Suppressor macrophage treated with lipopolysaccharide for 1 hour (primary cell): ENCODE measurements around the gene ZNF784.

ENCODE experiments used
- DNase-seq, 3 donors: peaks; one replicate each; pipeline ENCODE4 v3.0.0-alpha.2; 2020 to 2022

The ZNF784 gene

GRCh38 chr19:55618426-55618825, 5.9 kb downstream of the ZNF784 start:
- DNase-seq: no peak

GRCh38 chr19:55617426-55617825, 6.9 kb downstream of the ZNF784 start:
- no peak for DNase-seq

- DNase-seq: no peak
Observed at GRCh38 chr19:55616395-55616875, 7.9 kb downstream of the ZNF784 start.

- no peak for DNase-seq
Observed at GRCh38 chr19:55615543-55616394, 8.6 kb downstream of the ZNF784 start.

GRCh38 chr19:55614711-55615542, 9.4 kb downstream of the ZNF784 start:
- DNase-seq: no peak

- no peak for DNase-seq
Observed at GRCh38 chr19:55613930-55614710, 10.2 kb downstream of the ZNF784 start.

- no peak for DNase-seq
Observed at GRCh38 chr19:55613396-55613795, 11.0 kb downstream of the ZNF784 start.

- DNase-seq: no peak
Observed at GRCh38 chr19:55611983-55612645, 12.3 kb downstream of the ZNF784 start.

GRCh38 chr19:55611300-55611982, 12.9 kb downstream of the ZNF784 start:
- DNase-seq: peak in 2 of 3 donors; percentile 27 to 45

- no peak for DNase-seq
Observed at GRCh38 chr19:55609326-55609725, 15.0 kb downstream of the ZNF784 start.

GRCh38 chr19:55606817-55607216, 17.5 kb downstream of the ZNF784 start:
- DNase-seq: no peak

- no peak for DNase-seq
Observed at GRCh38 chr19:55606471-55606787, 17.9 kb downstream of the ZNF784 start.

GRCh38 chr19:55605637-55606470, 18.5 kb downstream of the ZNF784 start, which contains the start of gene ZNF865:
TSS of gene ZNF865 (plus strand) at chr19:55605647. CDS start at chr19:55613619, 7,972 bp downstream.
- peak; percentile 82 to 91 (median 84) for DNase-seq

GRCh38 chr19:55605207-55605636, 19.1 kb downstream of the ZNF784 start:
- peak; percentile 98 to 99 (median 98) for DNase-seq

- no peak for DNase-seq
Observed at GRCh38 chr19:55603581-55604292, 20.6 kb downstream of the ZNF784 start.

- DNase-seq: no peak
Observed at GRCh38 chr19:55603115-55603514, 21.3 kb downstream of the ZNF784 start.

GRCh38 chr19:55602104-55603001, 22.0 kb downstream of the ZNF784 start:
- no peak for DNase-seq

- DNase-seq: peak in 1 of 3 donors; percentile 33
Observed at GRCh38 chr19:55601084-55601483, 23.3 kb downstream of the ZNF784 start.

- no peak for DNase-seq
Observed at GRCh38 chr19:55600662-55601028, 23.7 kb downstream of the ZNF784 start.
